B cell (primary cell): ENCODE results near the gene CDC25A.

ENCODE experiments used
- EZH2 ChIP-seq: IDR thresholded peaks from 2 replicates; pipeline ENCODE4 v1.6.1; 2012; ENCODE audit warnings: borderline replicate concordance, low read depth, mild to moderate bottlenecking, moderate library complexity, low read length; ENCODE audit not compliant: insufficient read depth, poor library complexity, severe bottlenecking
- TF ChIP-seq, protein P1 (sequence below): fragments of 200-600 bp; IDR thresholded peaks from one replicate; pipeline ENCODE4 v1.8.0; 2022; ENCODE audit warnings: antibody characterized with exemption, mild to moderate bottlenecking

DNA sequence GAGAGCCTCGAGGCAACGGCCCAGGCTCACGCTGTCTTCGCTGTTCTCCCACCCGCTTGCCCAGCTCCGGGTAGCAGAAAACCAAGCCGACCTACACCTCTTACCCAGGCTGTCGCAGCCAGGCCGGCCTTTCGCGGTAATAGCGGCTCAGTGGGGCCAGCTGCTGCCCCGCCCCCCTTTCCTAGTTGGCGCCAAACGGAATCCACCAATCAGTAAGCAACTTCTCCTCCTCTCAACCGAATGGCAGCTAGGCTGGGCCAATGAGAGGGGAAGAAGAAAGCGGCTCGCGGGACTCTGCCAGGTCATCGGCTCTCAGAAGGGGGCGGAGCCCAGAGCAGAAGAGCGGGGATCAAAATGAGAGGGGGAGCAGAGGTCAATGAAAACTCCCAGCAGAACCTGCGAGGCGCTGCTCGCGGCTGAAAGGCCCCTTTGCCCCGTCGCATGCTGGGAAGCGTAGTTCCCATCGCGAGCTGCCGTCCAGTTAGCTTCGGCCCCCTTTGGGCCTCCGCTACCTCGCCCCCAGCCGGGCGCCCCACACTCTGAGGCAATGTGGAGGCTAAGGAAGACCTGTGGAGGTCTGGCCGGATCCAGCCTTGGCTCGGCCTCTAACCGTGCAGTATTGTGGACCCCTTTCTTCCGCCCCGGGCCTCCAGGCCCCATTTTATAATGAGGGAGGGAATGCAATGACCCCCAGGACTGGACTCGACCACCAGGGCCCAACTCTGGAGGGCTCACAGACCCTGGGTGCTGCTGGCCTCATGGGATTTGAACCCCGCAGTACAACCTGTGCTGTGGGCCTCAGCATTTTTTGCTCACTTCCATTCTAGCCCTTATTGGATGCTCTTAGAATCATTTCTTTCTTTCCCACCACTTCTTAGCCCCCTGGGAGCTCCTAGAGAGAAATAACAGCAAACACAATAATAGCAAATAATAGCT lies at the start of gene CDC25A:
- TF ChIP-seq, protein P1, sequence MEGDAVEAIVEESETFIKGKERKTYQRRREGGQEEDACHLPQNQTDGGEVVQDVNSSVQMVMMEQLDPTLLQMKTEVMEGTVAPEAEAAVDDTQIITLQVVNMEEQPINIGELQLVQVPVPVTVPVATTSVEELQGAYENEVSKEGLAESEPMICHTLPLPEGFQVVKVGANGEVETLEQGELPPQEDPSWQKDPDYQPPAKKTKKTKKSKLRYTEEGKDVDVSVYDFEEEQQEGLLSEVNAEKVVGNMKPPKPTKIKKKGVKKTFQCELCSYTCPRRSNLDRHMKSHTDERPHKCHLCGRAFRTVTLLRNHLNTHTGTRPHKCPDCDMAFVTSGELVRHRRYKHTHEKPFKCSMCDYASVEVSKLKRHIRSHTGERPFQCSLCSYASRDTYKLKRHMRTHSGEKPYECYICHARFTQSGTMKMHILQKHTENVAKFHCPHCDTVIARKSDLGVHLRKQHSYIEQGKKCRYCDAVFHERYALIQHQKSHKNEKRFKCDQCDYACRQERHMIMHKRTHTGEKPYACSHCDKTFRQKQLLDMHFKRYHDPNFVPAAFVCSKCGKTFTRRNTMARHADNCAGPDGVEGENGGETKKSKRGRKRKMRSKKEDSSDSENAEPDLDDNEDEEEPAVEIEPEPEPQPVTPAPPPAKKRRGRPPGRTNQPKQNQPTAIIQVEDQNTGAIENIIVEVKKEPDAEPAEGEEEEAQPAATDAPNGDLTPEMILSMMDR, result no peak
- no peak for TF ChIP-seq EZH2
